H9 (cell line): Measurements from ENCODE around the gene ATXN10. TPM values are rescaled to one million over a fixed set of nuclear protein-coding genes. Genes with fewer than 3 reads are reported as not detected.

ENCODE experiments used
- DNase-seq: peaks from one replicate; pipeline ENCODE4 v3.0.0-alpha.2; 2017
- H2AFZ ChIP-seq: one replicate; pipeline ENCODE4 v1.6.1; 2013; ENCODE audit warnings: mild to moderate bottlenecking, low read length, control low read depth, moderate library complexity
- H2AK5ac ChIP-seq: 2 replicates; pipeline ENCODE4 v1.6.1; 2013; ENCODE audit warnings: low read length, control low read depth, mixed read lengths; ENCODE audit not compliant: insufficient read length
- H2BK120ac ChIP-seq: one replicate; pipeline ENCODE4 v1.6.1; 2013; ENCODE audit warnings: low read depth, mild to moderate bottlenecking, low read length, control low read depth, inconsistent platforms; ENCODE audit not compliant: poor library complexity, severe bottlenecking
- H2BK12ac ChIP-seq: 2 replicates; pipeline ENCODE4 v1.6.1; 2013; ENCODE audit warnings: low read length, control low read depth, mixed read lengths, low read depth; ENCODE audit not compliant: insufficient read length
- H2BK15ac ChIP-seq: 2 replicates; pipeline ENCODE4 v1.6.1; 2013; ENCODE audit warnings: low read depth, low read length, control low read depth
- H2BK20ac ChIP-seq: one replicate; pipeline ENCODE4 v1.6.1; 2013; ENCODE audit warnings: low read depth, mild to moderate bottlenecking, low read length, control low read depth, inconsistent platforms; ENCODE audit not compliant: poor library complexity, severe bottlenecking
- H2BK5ac ChIP-seq: 2 replicates; pipeline ENCODE4 v1.6.1; 2013; ENCODE audit warnings: low read length, control low read depth, mixed read lengths; ENCODE audit not compliant: insufficient read length
- H3K14ac ChIP-seq: 2 replicates; pipeline ENCODE4 v1.6.1; 2013; ENCODE audit warnings: low read length, control low read depth; ENCODE audit not compliant: insufficient read depth
- H3K18ac ChIP-seq: 2 replicates; pipeline ENCODE4 v1.6.1; 2013; ENCODE audit warnings: low read depth, mild to moderate bottlenecking, mixed read lengths, low read length, control low read depth; ENCODE audit not compliant: insufficient read length
- H3K23ac ChIP-seq: 2 replicates; pipeline ENCODE4 v1.6.1; 2013; ENCODE audit warnings: low read length, control low read depth, mixed read lengths, low read depth; ENCODE audit not compliant: insufficient read length
- H3K23me2 ChIP-seq: 2 replicates; pipeline ENCODE4 v1.6.1; 2013; ENCODE audit warnings: low read depth, mild to moderate bottlenecking, mixed read lengths, low read length, control low read depth; ENCODE audit not compliant: insufficient read length, poor library complexity, severe bottlenecking
- H3K27ac ChIP-seq: 2 replicates; pipeline ENCODE4 v1.5.1; 2013; ENCODE audit warnings: low read length, control low read depth, mixed read lengths, low read depth; ENCODE audit not compliant: insufficient read length
- H3K27me3 ChIP-seq: 2 replicates; pipeline ENCODE4 v1.6.1; 2013; ENCODE audit warnings: low read length, control low read depth, inconsistent platforms; ENCODE audit not compliant: insufficient read depth
- H3K4ac ChIP-seq: 2 replicates; pipeline ENCODE4 v1.6.1; 2013; ENCODE audit warnings: low read depth, mild to moderate bottlenecking, control low read depth, inconsistent platforms, low read length, moderate library complexity
- H3K4me1 ChIP-seq: 2 replicates; pipeline ENCODE4 v1.6.1; 2013; ENCODE audit warnings: low read length, control low read depth, inconsistent platforms; ENCODE audit not compliant: insufficient read depth
- H3K4me2 ChIP-seq: 2 replicates; pipeline ENCODE4 v1.6.1; 2013; ENCODE audit warnings: low read length, control low read depth, mixed read lengths; ENCODE audit not compliant: insufficient read length, insufficient read depth
- H3K56ac ChIP-seq: 2 replicates; pipeline ENCODE4 v1.6.1; 2013; ENCODE audit warnings: low read depth, mild to moderate bottlenecking, mixed read lengths, low read length, control low read depth; ENCODE audit not compliant: insufficient read length
- H3K79me1 ChIP-seq: 2 replicates; pipeline ENCODE4 v1.6.1; 2013; ENCODE audit warnings: low read depth, mild to moderate bottlenecking, moderate library complexity, low read length, control low read depth, inconsistent platforms; ENCODE audit not compliant: insufficient read depth, poor library complexity, severe bottlenecking
- H3K79me2 ChIP-seq: 2 replicates; pipeline ENCODE4 v1.6.1; 2013; ENCODE audit warnings: low read length, control low read depth, inconsistent platforms; ENCODE audit not compliant: insufficient read depth
- H3K9ac ChIP-seq: 2 replicates; pipeline ENCODE4 v1.6.1; 2013; ENCODE audit warnings: low read length, control low read depth, mixed read lengths; ENCODE audit not compliant: insufficient read length; ENCODE audit errors: extremely low read depth
- H3K9me3 ChIP-seq: one replicate; pipeline ENCODE4 v1.6.1; 2013; ENCODE audit warnings: low read depth, low read length, inconsistent platforms; ENCODE audit not compliant: control insufficient read depth
- H3T11ph ChIP-seq: one replicate; pipeline ENCODE4 v1.6.1; 2013; ENCODE audit warnings: mild to moderate bottlenecking, low read length, control low read depth, inconsistent platforms
- H4K20me1 ChIP-seq: one replicate; pipeline ENCODE4 v1.6.1; 2013; ENCODE audit not compliant: control insufficient read depth, insufficient read length, insufficient read depth
- H4K5ac ChIP-seq: 2 replicates; pipeline ENCODE4 v1.6.1; 2013; ENCODE audit warnings: low read depth, mild to moderate bottlenecking, mixed read lengths, low read length, control low read depth; ENCODE audit not compliant: insufficient read length
- H4K8ac ChIP-seq: replicated peaks from 2 replicates; pipeline ENCODE4 v1.6.1; 2013; ENCODE audit warnings: low read length, control low read depth, mixed read lengths, low read depth; ENCODE audit not compliant: insufficient read length
- H4K91ac ChIP-seq: 2 replicates; pipeline ENCODE4 v1.6.1; 2013; ENCODE audit warnings: low read depth, mild to moderate bottlenecking, moderate library complexity, mixed read lengths, low read length, control low read depth; ENCODE audit not compliant: insufficient read length
- H3K27ac Mint-ChIP-seq, 3 experiments: 2 replicates in 2 of 3; 3 replicates in 1 of 3; pipeline ENCODE4 v1.8.0; 2020 to 2021; ENCODE audit warnings: mixed read lengths in 3 of 3, mild to moderate bottlenecking in 1 of 3, moderate library complexity in 1 of 3
- H3K27me3 Mint-ChIP-seq: 2 replicates; pipeline ENCODE4 v1.8.0; 2021; ENCODE audit warnings: low read depth, mild to moderate bottlenecking, moderate library complexity, mixed read lengths
- H3K36me3 Mint-ChIP-seq, 3 experiments: 2 replicates in 2 of 3; 3 replicates in 1 of 3; pipeline ENCODE4 v1.8.0; 2020 to 2021; ENCODE audit warnings: low read depth in 3 of 3, mixed read lengths in 3 of 3; ENCODE audit not compliant: insufficient read depth in 1 of 3
- H3K4me1 Mint-ChIP-seq, 2 experiments: 2 replicates each; pipeline ENCODE4 v1.8.0; 2020; ENCODE audit warnings: mixed read lengths in 2 of 2
- H3K4me3 Mint-ChIP-seq, 2 experiments: 2 replicates in 1 of 2; 3 replicates in 1 of 2; pipeline ENCODE4 v1.8.0; 2020 to 2021; ENCODE audit warnings: mild to moderate bottlenecking in 2 of 2, mixed read lengths in 2 of 2, moderate library complexity in 1 of 2
- H3K9me3 Mint-ChIP-seq, 2 experiments: 2 replicates in 1 of 2; 3 replicates in 1 of 2; pipeline ENCODE4 v1.8.0; 2020; ENCODE audit warnings: mild to moderate bottlenecking in 2 of 2, mixed read lengths in 2 of 2, moderate library complexity in 1 of 2
- WGBS: extraction: QIAGEN DNeasy Blood & Tissue Kit; methylation state at CpG from one replicate; pipeline ENCODE4 v1.1.7; 2013; ENCODE audit warnings: missing lambda C conversion rate, low lambda C conversion rate, mixed read lengths; ENCODE audit not compliant: insufficient read length; ENCODE audit errors: extremely low coverage; 5-methylcytosine and 5-hydroxymethylcytosine counted together
- total RNA-seq: library from RNA; stranded (reverse); gene quantifications from 2 replicates; pipeline ENCODE4 v1.2.1, GENCODE V29; 2021
- TF ChIP-seq, protein P1 (sequence below): fragments of 200-600 bp; sonication (generic); conservative IDR thresholded peaks from 3 replicates; pipeline ENCODE4 v1.8.0; 2021; ENCODE audit warnings: antibody characterized with exemption, mild to moderate bottlenecking

Gene ATXN10
- total RNA-seq, 1 experiment from 2014 or later: 210 TPM

- Histone ChIP-seq H3T11ph (no peak overlapping the region), H2BK20ac (no peak overlapping the region), H3K23ac (no peak overlapping the region), H2BK15ac (no peak overlapping the region), H2BK120ac (no peak overlapping the region), H3K27me3 (no peaks in the 10 kb centered on the region), H3K4ac (no peak overlapping the region), H2BK12ac (no peak overlapping the region), H3K27ac (no peak overlapping the region), H3K4me1 (no peaks in the 10 kb centered on the region), H4K5ac (no peak overlapping the region), H3K56ac (no peak overlapping the region), H3K23me2 (no peaks in the 10 kb centered on the region), H4K91ac (no peak overlapping the region), H3K9ac (no peak overlapping the region), H4K8ac (no peak overlapping the region), H2BK5ac (no peak overlapping the region), H4K20me1 (no peaks in the 10 kb centered on the region), H3K79me1 (no peaks in the 10 kb centered on the region), H3K4me2 (no peak overlapping the region), H3K14ac (no peak overlapping the region), H2AFZ (no peak overlapping the region), H3K79me2 (peaks cover 1% of the 10 kb centered on the region; the same call in 1 of the 2 replicates), H2AK5ac (no peak overlapping the region), H3K9me3 (no peaks in the 10 kb centered on the region), H3K18ac (no peak overlapping the region)
- Mint-ChIP-seq H3K36me3 (peaks cover 9 to 25% (median 19%) of the 10 kb centered on the region in 3 experiments), H3K9me3 (no peaks in the 10 kb centered on the region), H3K4me3 (no peak overlapping the region), H3K4me1 (no peaks in the 10 kb centered on the region), H3K27ac (peak overlapping the region in 2 of 3 experiments; percentile 50 to 65; a peak in 4 of 7 replicates), H3K27me3 (no peaks in the 10 kb centered on the region)
- TF ChIP-seq, protein P1, sequence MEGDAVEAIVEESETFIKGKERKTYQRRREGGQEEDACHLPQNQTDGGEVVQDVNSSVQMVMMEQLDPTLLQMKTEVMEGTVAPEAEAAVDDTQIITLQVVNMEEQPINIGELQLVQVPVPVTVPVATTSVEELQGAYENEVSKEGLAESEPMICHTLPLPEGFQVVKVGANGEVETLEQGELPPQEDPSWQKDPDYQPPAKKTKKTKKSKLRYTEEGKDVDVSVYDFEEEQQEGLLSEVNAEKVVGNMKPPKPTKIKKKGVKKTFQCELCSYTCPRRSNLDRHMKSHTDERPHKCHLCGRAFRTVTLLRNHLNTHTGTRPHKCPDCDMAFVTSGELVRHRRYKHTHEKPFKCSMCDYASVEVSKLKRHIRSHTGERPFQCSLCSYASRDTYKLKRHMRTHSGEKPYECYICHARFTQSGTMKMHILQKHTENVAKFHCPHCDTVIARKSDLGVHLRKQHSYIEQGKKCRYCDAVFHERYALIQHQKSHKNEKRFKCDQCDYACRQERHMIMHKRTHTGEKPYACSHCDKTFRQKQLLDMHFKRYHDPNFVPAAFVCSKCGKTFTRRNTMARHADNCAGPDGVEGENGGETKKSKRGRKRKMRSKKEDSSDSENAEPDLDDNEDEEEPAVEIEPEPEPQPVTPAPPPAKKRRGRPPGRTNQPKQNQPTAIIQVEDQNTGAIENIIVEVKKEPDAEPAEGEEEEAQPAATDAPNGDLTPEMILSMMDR: no peak
- DNase-seq: no peak
- no CpG with 5 or more reads among the region's 5 CpGs for whole genome bisulfite sequencing
Observed at GRCh38 chr22:45720839-45721378, 49.3 kb downstream of the ATXN10 start.
